NCI-H1105 (cell line): Measurements from ENCODE around the gene SLCO2A1.

Experiments used
- DNase-seq: peaks from one replicate; lab custom pipeline; 2025; lab: John Stamatoyannopoulos, UW

SLCO2A1 gene

DNA sequence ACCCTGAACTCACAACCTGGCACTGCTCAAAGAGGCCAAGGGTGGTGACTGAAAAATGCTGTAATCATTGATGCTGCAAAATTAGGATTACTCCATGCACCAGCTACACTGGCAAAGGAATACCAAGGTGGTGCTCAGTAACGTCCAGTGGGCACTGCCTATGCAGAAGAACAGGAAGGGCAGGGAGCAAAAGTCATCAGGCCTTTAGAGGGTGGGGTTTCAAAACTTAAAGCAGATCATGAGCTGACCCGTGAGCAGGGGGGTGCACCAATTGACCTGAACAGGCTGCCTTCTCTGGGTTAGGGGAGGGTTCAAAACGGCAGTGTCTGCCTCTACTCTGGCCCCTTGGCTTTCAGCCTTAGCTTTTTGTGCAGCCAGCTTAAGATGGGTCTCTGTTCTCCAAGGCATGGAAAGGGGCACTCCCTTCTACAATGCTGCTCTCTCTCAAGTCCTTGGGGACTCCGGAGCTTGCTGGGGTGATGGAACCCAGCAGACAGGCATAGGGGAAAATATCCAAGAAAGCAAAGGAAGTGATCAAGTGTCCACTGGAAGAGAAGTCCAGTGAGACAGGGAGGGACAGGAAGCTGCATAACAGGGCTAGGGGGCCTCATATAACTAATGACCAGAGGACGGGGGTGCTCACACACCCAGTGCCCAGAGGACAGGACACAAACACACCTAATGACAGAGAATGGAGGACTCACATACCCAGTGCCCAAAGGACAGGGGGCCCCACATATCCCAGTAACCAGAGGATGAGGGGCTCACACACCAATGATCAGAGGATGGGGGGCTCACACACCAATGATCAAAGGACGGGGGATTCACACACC, 145.5 kb downstream of the SLCO2A1 start:
- DNase-seq: no peak

DNA sequence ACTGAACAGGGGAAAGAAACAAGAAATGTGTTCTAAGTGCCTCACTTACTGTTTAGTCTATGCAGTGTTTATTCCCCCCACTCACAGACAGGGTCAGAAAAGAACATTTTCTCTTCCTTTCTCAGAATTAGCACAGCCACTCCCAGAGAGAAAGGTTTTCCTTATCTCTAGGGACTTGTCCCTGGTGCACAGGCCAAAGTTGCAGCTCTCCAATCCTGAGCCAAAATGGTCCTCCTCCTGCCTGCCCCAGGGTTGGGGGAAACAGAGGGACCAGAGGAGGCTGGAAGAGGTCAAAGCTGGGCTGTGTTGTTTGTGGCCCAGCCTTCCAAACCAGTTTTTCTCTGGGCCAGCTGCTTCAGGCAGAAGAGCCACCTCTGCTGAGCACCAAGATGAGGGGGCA, 146.1 kb downstream of the SLCO2A1 start:
- DNase-seq: no peak

DNA sequence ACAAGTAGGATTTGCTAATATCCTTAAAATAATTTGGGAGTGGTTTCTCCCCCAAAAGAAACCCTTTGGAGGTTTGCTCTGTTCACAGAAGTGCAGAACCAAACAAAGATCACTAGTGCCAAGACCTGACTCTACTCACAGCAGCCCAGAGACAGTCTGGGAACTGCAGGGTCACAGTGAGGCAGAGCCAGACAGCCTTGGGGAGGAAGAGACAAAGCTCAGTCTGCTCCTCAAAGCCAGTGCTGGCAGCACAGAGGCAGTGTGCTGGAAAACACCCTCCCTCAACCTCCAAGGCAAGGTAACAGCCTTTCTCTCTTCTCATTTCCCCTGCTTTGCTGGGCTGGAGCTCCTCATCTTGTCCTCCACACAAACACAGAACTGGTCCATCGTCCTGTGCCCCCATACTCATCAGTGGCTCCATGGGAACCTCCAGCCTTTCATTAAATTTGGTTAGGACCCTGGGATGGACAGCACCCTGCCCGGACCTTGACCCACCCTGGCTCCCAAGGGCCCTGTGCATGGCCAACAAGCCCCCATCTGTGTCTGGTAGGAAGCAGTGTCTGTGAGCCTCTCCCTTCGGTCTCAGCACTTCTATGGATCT, 146.6 kb downstream of the SLCO2A1 start:
- DNase-seq: no peak

DNA sequence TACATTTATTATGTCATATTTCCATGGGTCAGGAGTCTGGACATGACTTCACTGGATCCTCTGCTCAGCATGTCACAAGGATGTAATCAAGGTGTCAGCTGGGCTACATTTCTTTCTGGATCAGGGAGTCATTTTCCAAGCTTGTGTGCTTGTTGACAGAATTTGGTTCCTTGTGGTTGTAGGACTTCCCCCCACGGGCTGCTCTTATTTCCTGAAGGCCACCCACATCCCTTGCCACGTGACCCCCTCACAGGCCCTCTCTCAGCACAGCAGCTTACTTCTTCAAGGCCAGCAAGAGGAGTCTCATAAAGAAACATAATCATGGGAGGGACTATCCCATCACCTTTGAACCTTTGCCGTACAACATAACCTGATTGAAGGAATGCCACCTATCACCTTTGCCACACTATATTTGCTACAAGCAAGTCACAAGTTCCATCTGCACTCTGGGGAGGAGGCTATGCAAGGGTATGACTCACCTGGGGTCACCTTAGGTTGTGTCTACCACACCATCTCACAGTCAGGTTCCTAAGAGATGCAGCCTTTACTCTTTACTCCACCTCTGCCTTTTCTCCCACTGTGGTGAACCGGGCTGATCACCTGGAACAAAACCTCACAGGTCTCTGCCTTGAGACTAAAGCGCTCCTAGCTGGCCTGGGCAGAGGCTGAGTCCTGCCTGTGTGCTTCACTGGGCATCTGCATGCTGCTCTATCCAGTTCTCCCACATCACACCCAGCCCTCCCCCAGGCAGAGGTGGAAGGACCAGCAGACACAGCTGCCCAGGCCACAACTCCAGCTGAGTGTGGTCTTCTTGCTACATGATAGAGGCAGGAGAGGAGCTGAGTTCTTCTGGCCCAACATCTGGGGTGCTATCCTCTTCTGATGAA, 147.5 kb downstream of the SLCO2A1 start:
- DNase-seq: no peak

DNA sequence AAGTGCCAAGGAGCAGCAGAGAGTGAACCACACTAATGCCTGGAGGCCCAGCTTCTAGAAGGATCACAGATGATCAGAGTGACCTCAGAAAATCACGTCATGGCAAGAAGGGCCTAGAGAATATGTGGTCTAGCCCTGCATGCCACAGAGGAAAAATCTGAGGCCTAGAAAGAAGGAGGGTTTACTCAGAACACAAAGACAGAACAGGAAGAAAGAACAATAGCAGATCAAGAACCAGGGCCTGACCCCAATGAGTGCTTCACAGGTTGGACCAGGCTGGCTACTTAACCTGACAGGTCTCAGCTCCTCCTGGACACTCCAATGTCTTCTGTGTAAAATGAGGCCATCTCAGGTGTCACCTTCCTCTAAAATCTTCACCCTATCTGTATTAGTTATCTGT, 148.2 kb downstream of the SLCO2A1 start:
- DNase-seq: no peak

DNA sequence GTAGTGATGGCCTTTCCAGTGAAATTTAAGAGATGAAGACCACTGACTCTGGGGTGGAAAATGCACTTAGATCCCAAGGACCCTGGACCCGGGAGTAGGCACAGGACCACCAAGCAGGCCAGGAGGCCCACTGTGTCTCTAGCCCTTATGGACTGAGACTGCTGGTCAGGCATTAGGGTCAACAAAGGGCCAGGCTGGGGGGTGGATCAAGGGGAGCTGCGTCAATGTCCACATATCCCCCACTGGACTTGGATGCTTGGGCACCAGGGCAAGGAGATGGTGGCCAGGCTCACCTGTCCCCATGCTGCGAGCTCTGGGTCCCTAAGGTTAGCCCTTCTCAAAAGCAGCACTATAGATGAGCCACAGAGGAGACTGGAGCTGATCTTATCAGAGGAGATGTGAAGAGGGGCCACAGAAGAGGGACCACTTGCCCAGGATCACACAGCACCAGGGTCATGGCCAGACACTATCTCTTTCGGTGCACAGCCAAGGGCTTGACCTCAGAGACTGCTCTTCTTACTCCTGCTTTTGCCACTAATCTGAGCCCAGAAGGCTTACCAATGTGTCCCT, 148.8 kb downstream of the SLCO2A1 start:
- no peak for DNase-seq

DNA sequence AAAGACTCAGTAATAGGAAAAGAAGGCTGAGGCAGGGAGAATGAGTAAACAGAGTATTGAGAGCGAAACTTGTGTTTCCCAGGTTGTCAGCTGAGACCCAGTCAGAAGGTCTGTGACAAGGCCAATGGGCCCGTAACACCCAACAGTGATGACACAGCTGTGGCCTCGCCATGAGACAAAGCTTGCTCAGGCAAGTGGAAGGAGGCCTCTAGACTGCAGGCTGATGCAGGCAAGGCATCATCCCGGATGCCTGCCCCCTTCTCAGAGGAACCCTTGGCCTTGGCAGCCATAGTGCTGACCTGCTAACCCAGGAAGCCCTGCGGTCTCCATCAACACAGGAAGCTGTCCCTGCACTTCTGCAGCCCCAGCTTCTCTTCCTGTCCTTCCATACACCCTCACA, 149.4 kb downstream of the SLCO2A1 start:
- no peak for DNase-seq

DNA sequence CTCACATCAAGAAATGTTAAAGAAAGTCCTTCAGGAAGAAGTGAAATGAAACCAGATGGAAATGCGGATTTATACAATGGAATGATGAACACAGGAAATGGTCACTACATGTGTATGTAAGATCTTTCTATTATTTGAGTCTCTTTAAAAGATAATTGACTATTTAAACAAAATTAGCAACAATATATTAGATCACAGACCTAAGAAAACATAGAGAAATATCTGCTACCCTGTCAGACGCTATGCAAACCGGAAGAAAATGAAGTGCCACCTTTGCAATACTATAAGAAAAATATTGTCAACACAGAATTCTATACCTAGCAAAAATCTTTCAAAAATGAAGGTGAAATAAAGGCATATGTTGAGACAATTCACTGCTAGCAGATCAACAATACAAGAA, 151.2 kb downstream of the SLCO2A1 start:
- no peak for DNase-seq
